ENCODE measurements around the gene HMGXB3.

- TF ChIP-seq CTCF (IDR thresholded peaks at IDR 0.05) (no peak), POLR2A (IDR thresholded peaks at IDR 0.05) (no peak)
Measured at GRCh38 chr5:150063638-150064037, 63.1 kb downstream of the HMGXB3 start.

Data from tibial nerve (tissue), 3 donors.